Epithelial cell of esophagus (primary cell): ENCODE measurements around the gene WWC1.
A peak's percentile ranks its signal among the peaks of the same experiment; 100 is the strongest.

Experiments
- DNase-seq: peaks from one replicate; pipeline ENCODE4 v3.0.0; 2010; ENCODE audit warnings: low read depth
- H3K4me3 ChIP-seq: 2 replicates; pipeline ENCODE4 v1.5.1; 2011; ENCODE audit warnings: mild to moderate bottlenecking, low read length, control low read depth
- CTCF ChIP-seq: IDR thresholded peaks from 2 replicates; pipeline ENCODE4 v1.5.1; 2011; ENCODE audit warnings: low read depth, mild to moderate bottlenecking, low read length, control low read depth, inconsistent platforms; ENCODE audit not compliant: insufficient read depth; ENCODE audit errors: missing control alignments

Gene WWC1

GRCh38 chr5:168292786-168293696, 1.6 kb downstream of the WWC1 start:
- TF ChIP-seq CTCF = no peak
- DNase-seq = no peak
- H3K4me3 ChIP-seq = peak overlapping the region; percentile 63

- DNase-seq = peak; percentile 71
- TF ChIP-seq CTCF = peak; percentile 76
- H3K4me3 ChIP-seq = no peak overlapping the region
Observed at GRCh38 chr5:168295574-168296201, 4.2 kb downstream of the WWC1 start.

GRCh38 chr5:168296682-168297081, 5.2 kb downstream of the WWC1 start:
- TF ChIP-seq CTCF = no peak
- no peak for DNase-seq
- no peak overlapping the region for H3K4me3 ChIP-seq

GRCh38 chr5:168298949-168299348, 7.5 kb downstream of the WWC1 start:
- DNase-seq = no peak
- no peak overlapping the region for H3K4me3 ChIP-seq
- no peak for TF ChIP-seq CTCF

- no peak overlapping the region for H3K4me3 ChIP-seq
- TF ChIP-seq CTCF = no peak
- no peak for DNase-seq
Observed at GRCh38 chr5:168299372-168299771, 7.9 kb downstream of the WWC1 start.

- H3K4me3 ChIP-seq = no peak overlapping the region
- no peak for TF ChIP-seq CTCF
- peak; percentile 52 for DNase-seq
Observed at GRCh38 chr5:168300326-168301182, 9.1 kb downstream of the WWC1 start.
